Mesenchymal stem cell (in vitro differentiated cells and primary cell): ENCODE data around the gene KIAA1217.
A peak's percentile ranks its signal among the peaks of the same experiment; 100 is the strongest.

Experiments used
- DNase-seq: peaks from one replicate; pipeline ENCODE4 v3.0.0-alpha.2; 2013
- H2AFZ ChIP-seq: one replicate; pipeline ENCODE4 v1.6.1; 2013; ENCODE audit warnings: low read depth, mild to moderate bottlenecking, control low read depth, inconsistent platforms, low read length, moderate library complexity
- H2AK5ac ChIP-seq: 2 replicates; pipeline ENCODE4 v1.6.1; 2013; ENCODE audit warnings: low read length, moderate library complexity, mild to moderate bottlenecking, inconsistent platforms; ENCODE audit not compliant: severe bottlenecking
- H2BK120ac ChIP-seq: one replicate; pipeline ENCODE4 v1.6.1; 2013; ENCODE audit warnings: low read depth, mild to moderate bottlenecking, inconsistent platforms, low read length, moderate library complexity
- H2BK12ac ChIP-seq, 2 experiments: one replicate each; pipeline ENCODE4 v1.6.1; 2013; ENCODE audit warnings: inconsistent platforms in 2 of 2, low read length in 2 of 2, mild to moderate bottlenecking in 2 of 2, moderate library complexity in 2 of 2, control low read depth in 1 of 2
- H2BK15ac ChIP-seq: one replicate; pipeline ENCODE4 v1.6.1; 2013; ENCODE audit warnings: mild to moderate bottlenecking, low read depth, inconsistent platforms; ENCODE audit not compliant: poor library complexity, severe bottlenecking
- H2BK5ac ChIP-seq: 2 replicates; pipeline ENCODE4 v1.6.1; 2013; ENCODE audit warnings: low read depth, mild to moderate bottlenecking, low read length, control low read depth, inconsistent platforms; ENCODE audit not compliant: poor library complexity, severe bottlenecking
- H3K14ac ChIP-seq, 2 experiments: one replicate each; pipeline ENCODE4 v1.6.1; 2013; ENCODE audit warnings: inconsistent platforms in 2 of 2, low read length in 2 of 2, control low read depth in 1 of 2, mild to moderate bottlenecking in 1 of 2, moderate library complexity in 1 of 2
- H3K18ac ChIP-seq, 2 experiments: one replicate each; pipeline ENCODE4 v1.6.1; 2013; ENCODE audit warnings: inconsistent platforms in 2 of 2, low read length in 2 of 2, control low read depth in 1 of 2, low read depth in 1 of 2, mild to moderate bottlenecking in 1 of 2
- H3K23ac ChIP-seq, 2 experiments: one replicate each; pipeline ENCODE4 v1.6.1; 2013; ENCODE audit warnings: inconsistent platforms in 2 of 2, low read length in 2 of 2, mild to moderate bottlenecking in 2 of 2, moderate library complexity in 2 of 2, control low read depth in 1 of 2
- H3K27ac ChIP-seq: 2 replicates; pipeline ENCODE4 v1.5.1; 2013; ENCODE audit warnings: mild to moderate bottlenecking, moderate library complexity, low read length, control low read depth, inconsistent platforms; ENCODE audit not compliant: poor library complexity, severe bottlenecking
- H3K27me3 ChIP-seq, 2 experiments: 2 replicates each; pipeline versions ENCODE4 v1.6.1 to v1.7.0; 2013; ENCODE audit warnings: low read length in 2 of 2, mild to moderate bottlenecking in 2 of 2, moderate library complexity in 2 of 2, control low read depth in 1 of 2, inconsistent platforms in 1 of 2; ENCODE audit not compliant: control insufficient read depth in 1 of 2, insufficient read depth in 1 of 2
- H3K36me3 ChIP-seq, 2 experiments: 2 replicates each; pipeline versions ENCODE4 v1.6.1 to v1.7.0; 2013; ENCODE audit warnings: low read length in 2 of 2, control low read depth in 1 of 2, inconsistent platforms in 1 of 2, low read depth in 1 of 2, mild to moderate bottlenecking in 1 of 2; ENCODE audit not compliant: insufficient read depth in 2 of 2, control insufficient read depth in 1 of 2
- H3K4ac ChIP-seq, 2 experiments: one replicate each; pipeline ENCODE4 v1.6.1; 2013; ENCODE audit warnings: inconsistent platforms in 2 of 2, low read length in 2 of 2, mild to moderate bottlenecking in 2 of 2, moderate library complexity in 2 of 2, control low read depth in 1 of 2, low read depth in 1 of 2
- H3K4me1 ChIP-seq: 2 replicates; pipeline ENCODE4 v1.6.1; 2013; ENCODE audit warnings: low read depth, low read length, control low read depth; ENCODE audit not compliant: control insufficient read depth, insufficient read depth
- H3K4me2 ChIP-seq: 2 replicates; pipeline ENCODE4 v1.6.1; 2013; ENCODE audit warnings: low read length, mild to moderate bottlenecking, inconsistent platforms; ENCODE audit not compliant: poor library complexity, severe bottlenecking
- H3K4me3 ChIP-seq, 2 experiments: 2 replicates each; pipeline versions ENCODE4 v1.5.1 to v1.7.0; 2013; ENCODE audit warnings: low read length in 2 of 2, mild to moderate bottlenecking in 2 of 2, control low read depth in 1 of 2, low read depth in 1 of 2; ENCODE audit not compliant: insufficient read depth in 1 of 2
- H3K79me1 ChIP-seq: replicated peaks from 2 replicates; pipeline ENCODE4 v1.6.1; 2013; ENCODE audit warnings: mild to moderate bottlenecking, control low read depth, low read length, inconsistent platforms; ENCODE audit not compliant: poor library complexity, severe bottlenecking
- H3K9ac ChIP-seq: 2 replicates; pipeline ENCODE4 v1.7.0; 2013; ENCODE audit warnings: mild to moderate bottlenecking, low read length, moderate library complexity
- H3K9me3 ChIP-seq: 2 replicates; pipeline ENCODE4 v1.7.0; 2013; ENCODE audit warnings: mild to moderate bottlenecking, low read length; ENCODE audit not compliant: control insufficient read depth
- H4K8ac ChIP-seq: one replicate; pipeline ENCODE4 v1.6.1; 2013; ENCODE audit warnings: inconsistent platforms, mild to moderate bottlenecking, low read length, moderate library complexity
- H4K91ac ChIP-seq: one replicate; pipeline ENCODE4 v1.6.1; 2013; ENCODE audit warnings: mild to moderate bottlenecking, low read length, inconsistent platforms
- WGBS: methylation state at CpG from one replicate; pipeline ENCODE4 v1.1.7; 2013; ENCODE audit warnings: mixed read lengths; 5-methylcytosine and 5-hydroxymethylcytosine counted together

The KIAA1217 gene

GRCh38 chr10:24414597-24414996 lies 205.7 kb downstream of the KIAA1217 start:
- H3K4me1 ChIP-seq, result peaks cover 2% of the 10 kb centered on the region
- no peak overlapping the region for H3K14ac ChIP-seq
- no peak overlapping the region for H4K91ac ChIP-seq
- no peaks in the 10 kb centered on the region for H3K79me1 ChIP-seq
- H3K23ac ChIP-seq, result no peak overlapping the region
- H2BK12ac ChIP-seq, result no peak overlapping the region
- no peak overlapping the region for H2AK5ac ChIP-seq
- H3K4me3 ChIP-seq, result no peak overlapping the region
- peaks cover 4% of the 10 kb centered on the region for H3K9me3 ChIP-seq
- no peak overlapping the region for H3K18ac ChIP-seq
- H2BK120ac ChIP-seq, result no peak overlapping the region
- H3K27ac ChIP-seq, result no peak overlapping the region
- no peak overlapping the region for H3K4ac ChIP-seq
- no peak overlapping the region for H3K9ac ChIP-seq
- H3K27me3 ChIP-seq, result peaks cover 0 to 3% of the 10 kb centered on the region in 2 experiments
- no peak overlapping the region for H4K8ac ChIP-seq
- H3K4me2 ChIP-seq, result no peak overlapping the region
- H2AFZ ChIP-seq, result no peak overlapping the region
- no peak overlapping the region for H2BK15ac ChIP-seq
- no peak overlapping the region for H2BK5ac ChIP-seq
- DNase-seq, result no peak
- no peaks in the 10 kb centered on the region for H3K36me3 ChIP-seq
- WGBS, result 89% methylated on average over 6 of the region's 6 CpGs

GRCh38 chr10:24415455-24416125 lies 206.7 kb downstream of the KIAA1217 start:
- Histone ChIP-seq H4K8ac (no peak overlapping the region), H3K14ac (no peak overlapping the region), H3K9ac (peak overlapping the region; percentile 44), H3K36me3 (no peaks in the 10 kb centered on the region), H3K4me3 (no peak overlapping the region), H3K27ac (no peak overlapping the region), H3K9me3 (peaks cover 4% of the 10 kb centered on the region), H3K23ac (no peak overlapping the region), H3K4me2 (no peak overlapping the region), H2BK120ac (no peak overlapping the region), H2AFZ (no peak overlapping the region), H3K79me1 (no peaks in the 10 kb centered on the region), H2AK5ac (no peak overlapping the region), H3K4ac (no peak overlapping the region), H2BK12ac (no peak overlapping the region), H2BK15ac (no peak overlapping the region), H3K27me3 (peaks cover 0 to 3% of the 10 kb centered on the region in 2 experiments), H4K91ac (no peak overlapping the region), H2BK5ac (no peak overlapping the region), H3K4me1 (peaks cover 2% of the 10 kb centered on the region), H3K18ac (no peak overlapping the region)
- peak; percentile 35 for DNase-seq
- 60% methylated on average over 5 of the region's 5 CpGs for WGBS

DNA sequence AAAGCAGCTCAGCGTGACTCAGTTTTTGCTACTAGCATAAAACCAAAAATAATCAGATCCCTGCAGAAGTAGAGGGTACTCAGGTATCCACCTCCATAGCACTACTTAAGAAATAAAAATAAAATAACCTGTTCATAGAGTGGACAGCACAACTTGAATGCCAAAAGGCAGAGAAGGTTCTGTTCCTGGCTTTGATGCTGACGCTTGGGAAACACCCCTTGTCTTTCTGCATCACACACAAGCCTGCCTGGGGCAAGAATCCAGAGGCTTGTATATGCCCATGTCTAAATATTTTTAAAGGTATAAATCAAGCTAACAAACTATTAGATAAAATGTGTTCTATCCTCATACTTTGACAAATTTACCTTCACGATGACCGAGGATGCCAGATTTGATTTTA lies 207.3 kb downstream of the KIAA1217 start:
- Histone ChIP-seq H3K9me3 (peaks cover 4% of the 10 kb centered on the region), H3K27me3 (peaks cover 0 to 3% of the 10 kb centered on the region in 2 experiments), H4K8ac (no peak overlapping the region), H3K23ac (no peak overlapping the region), H3K14ac (no peak overlapping the region), H2AK5ac (no peak overlapping the region), H3K4ac (no peak overlapping the region), H3K4me1 (peaks cover 2% of the 10 kb centered on the region), H2AFZ (no peak overlapping the region), H3K79me1 (no peaks in the 10 kb centered on the region), H2BK12ac (no peak overlapping the region), H3K27ac (no peak overlapping the region), H3K18ac (no peak overlapping the region), H4K91ac (no peak overlapping the region), H2BK15ac (no peak overlapping the region), H3K36me3 (no peaks in the 10 kb centered on the region), H2BK120ac (no peak overlapping the region), H2BK5ac (no peak overlapping the region), H3K4me2 (no peak overlapping the region), H3K9ac (peak overlapping the region; percentile 44), H3K4me3 (no peak overlapping the region)
- 87% methylated on average over 4 of the region's 4 CpGs for WGBS
- DNase-seq, result no peak

DNA sequence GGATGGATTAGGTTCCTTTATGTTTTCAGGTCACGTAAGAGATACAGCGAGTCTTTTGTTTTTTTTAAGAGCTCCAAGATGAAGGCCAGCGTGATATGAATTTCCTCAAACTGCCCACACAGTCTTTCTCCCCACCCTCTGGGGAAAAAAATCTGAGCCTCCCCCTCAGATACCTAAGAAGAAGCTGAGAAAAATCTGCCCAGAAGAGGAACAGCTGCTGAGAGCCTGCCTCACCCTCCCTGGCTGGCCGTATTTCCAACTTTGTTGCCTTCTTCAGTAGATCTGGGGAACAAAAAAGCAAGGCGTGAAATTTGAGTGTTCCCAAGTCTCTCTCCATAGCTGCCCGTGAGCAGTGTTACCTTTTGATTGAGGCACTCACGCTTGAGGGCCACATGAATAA lies 208.1 kb downstream of the KIAA1217 start:
- H2BK5ac ChIP-seq, result no peak overlapping the region
- H2AK5ac ChIP-seq, result no peak overlapping the region
- peaks cover 4% of the 10 kb centered on the region for H3K9me3 ChIP-seq
- H3K79me1 ChIP-seq, result no peaks in the 10 kb centered on the region
- no peak overlapping the region for H2BK15ac ChIP-seq
- H4K8ac ChIP-seq, result no peak overlapping the region
- DNase-seq, result no peak
- WGBS, result 93% methylated on average over 7 of the region's 7 CpGs
- peaks cover 0 to 3% of the 10 kb centered on the region in 2 experiments for H3K27me3 ChIP-seq
- no peak overlapping the region for H2BK120ac ChIP-seq
- H3K4me1 ChIP-seq, result peaks cover 2% of the 10 kb centered on the region
- H2BK12ac ChIP-seq, result no peak overlapping the region
- peak overlapping the region; percentile 2 for H3K9ac ChIP-seq
- no peak overlapping the region for H3K14ac ChIP-seq
- no peak overlapping the region for H2AFZ ChIP-seq
- no peak overlapping the region for H3K4ac ChIP-seq
- no peak overlapping the region for H3K18ac ChIP-seq
- no peak overlapping the region for H3K4me3 ChIP-seq
- H3K23ac ChIP-seq, result no peak overlapping the region
- no peak overlapping the region for H3K27ac ChIP-seq
- no peak overlapping the region for H4K91ac ChIP-seq
- H3K36me3 ChIP-seq, result no peaks in the 10 kb centered on the region
- no peak overlapping the region for H3K4me2 ChIP-seq
